K562 (cell line): ENCODE data around the gene CASKIN1. TPM values are rescaled to one million over a fixed set of nuclear protein-coding genes. Genes with fewer than 3 reads are reported as not detected.

Experiments used
- ATAC-seq: fragments of 200-7000 bp; cut with Tn5 transposase; 3 replicates; pipeline ENCODE4 v1.9.1; 2020; ENCODE audit warnings: moderate library complexity
- BruUV-seq: library from RNA; stranded (reverse); fragments of 400-500 nt; replicated peaks from 2 replicates; lab custom pipeline; 2021; lab: Mats Ljungman, UMichigan
- CTCF ChIA-PET: fragments of 300-600 bp; formaldehyde crosslinking; extraction: SDS; loops from one replicate; lab custom pipeline; 2021; ENCODE audit warnings: low intra/inter-chr PET ratio; lab: Yijun Ruan, JAX
- POLR2A ChIA-PET: fragments of 300-600, 350-650 bp; sonication (Branson Sonifier 250); formaldehyde crosslinking; extraction: SDS; loops from one replicate; lab custom pipeline; 2021; ENCODE audit warnings: antibody characterized with exemption, inconsistent platforms; lab: Yijun Ruan, JAX
- DNase-seq, 4 experiments: peaks; one replicate each; pipeline versions ENCODE4 v3.0.0 to v3.0.0-alpha.2; 2011 to 2018; ENCODE audit warnings: low spot score in 3 of 4, mixed read lengths in 3 of 4; ENCODE audit errors: extremely low read depth in 1 of 4
- FAIRE-seq: peaks from 2 replicates; lab custom pipeline; 2011; peaks lifted over from hg19 to GRCh38; lab: Jason Lieb, UNC
- H2AFZ ChIP-seq: 2 replicates; pipeline ENCODE4 v1.6.0; 2011; ENCODE audit warnings: low read depth, low read length, control low read depth, inconsistent platforms
- H3K27ac ChIP-seq: fragments of 200-600 bp; 3 replicates; pipeline ENCODE4 v1.8.0; 2011; ENCODE audit warnings: low read depth, mild to moderate bottlenecking, control low read depth, inconsistent platforms, low read length, moderate library complexity, mixed read lengths; ENCODE audit errors: extremely low read depth
- H3K27me3 ChIP-seq, 2 experiments: fragments of 300-600 bp in 1 of 2; 2 replicates in 1 of 2; 3 replicates in 1 of 2; pipeline versions ENCODE4 v1.6.0 to v1.8.0; 2011; ENCODE audit warnings: inconsistent platforms in 2 of 2, low read length in 2 of 2, mild to moderate bottlenecking in 1 of 2, mixed read lengths in 1 of 2, moderate library complexity in 1 of 2; ENCODE audit not compliant: control insufficient read depth in 2 of 2, insufficient read depth in 2 of 2
- H3K36me3 ChIP-seq: fragments of 300-600 bp; 3 replicates; pipeline ENCODE4 v1.8.0; 2011; ENCODE audit warnings: mild to moderate bottlenecking, low read length, inconsistent platforms; ENCODE audit not compliant: control insufficient read depth, insufficient read depth
- H3K4me1 ChIP-seq, 2 experiments: fragments of 200-600 bp in 1 of 2; replicated peaks in 1 of 2; 2 replicates in 1 of 2; 3 replicates in 1 of 2; pipeline versions ENCODE4 v1.5.1 to v1.8.0; 2011; ENCODE audit warnings: inconsistent platforms in 2 of 2, low read length in 2 of 2, mild to moderate bottlenecking in 1 of 2, mixed read lengths in 1 of 2, moderate library complexity in 1 of 2; ENCODE audit not compliant: control insufficient read depth in 2 of 2, insufficient read depth in 2 of 2
- H3K4me2 ChIP-seq: 2 replicates; pipeline ENCODE4 v1.6.1; 2011; ENCODE audit warnings: low read length, control low read depth, inconsistent platforms, mixed read lengths; ENCODE audit not compliant: insufficient read depth
- H3K4me3 ChIP-seq: fragments of 200-600 bp; sonication (generic), shearing (Covaris generic); 2 replicates; pipeline ENCODE4 v1.5.1; 2016; ENCODE audit warnings: control low read depth, inconsistent platforms
- H3K79me2 ChIP-seq: fragments of 200-600 bp; 3 replicates; pipeline ENCODE4 v1.8.0; 2011; ENCODE audit warnings: low read length, inconsistent platforms; ENCODE audit not compliant: control insufficient read depth, insufficient read depth
- H3K9ac ChIP-seq, 2 experiments: 2 replicates each; pipeline versions ENCODE4 v1.6.0 to v1.6.1; 2011; ENCODE audit warnings: low read depth in 2 of 2, low read length in 2 of 2, control low read depth in 1 of 2, inconsistent platforms in 1 of 2, mild to moderate bottlenecking in 1 of 2, mixed read lengths in 1 of 2; ENCODE audit not compliant: insufficient read depth in 1 of 2
- H3K9me1 ChIP-seq: one replicate; pipeline ENCODE4 v1.6.0; 2011; ENCODE audit warnings: inconsistent platforms, mild to moderate bottlenecking, low read length, moderate library complexity; ENCODE audit not compliant: control insufficient read depth, insufficient read depth
- H3K9me3 ChIP-seq: replicated peaks from 2 replicates; pipeline ENCODE4 v1.5.1; 2011; ENCODE audit warnings: low read depth, low read length, inconsistent platforms; ENCODE audit not compliant: control insufficient read depth, insufficient read depth
- H4K20me1 ChIP-seq: replicated peaks from 2 replicates; pipeline ENCODE4 v1.6.1; 2011; ENCODE audit warnings: low read length, inconsistent platforms, mixed read lengths; ENCODE audit not compliant: control insufficient read depth, insufficient read depth
- ARID3A ChIP-seq: IDR thresholded peaks from 2 replicates; pipeline ENCODE4 v1.6.1; 2012; ENCODE audit warnings: low read depth, low read length, improper control_type of control experiment, borderline replicate concordance
- ARNT ChIP-seq, 2 experiments: fragments of 450-650 bp; IDR thresholded peaks; 2 replicates each; pipeline ENCODE4 v1.6.1; 2016; ENCODE audit warnings: mild to moderate bottlenecking in 1 of 2
- EWSR1 ChIP-seq: fragments of 450-650 bp; IDR thresholded peaks from 2 replicates; pipeline ENCODE4 v1.6.1; 2018; ENCODE audit warnings: borderline replicate concordance, mild to moderate bottlenecking, low read depth, moderate library complexity; ENCODE audit not compliant: partially characterized antibody
- MAZ ChIP-seq, 2 experiments: fragments of 450-650 bp in 1 of 2; sonication (generic) in 1 of 2; formaldehyde crosslinking; IDR thresholded peaks in 1 of 2; conservative IDR thresholded peaks in 1 of 2; 2 replicates each; pipeline versions ENCODE4 v1.4.0 to v1.5.0; 2020; ENCODE audit warnings: mild to moderate bottlenecking in 1 of 2, missing genetic modification reagents in 1 of 2
- PCBP1 ChIP-seq: fragments of 200-400 bp; formaldehyde crosslinking; IDR thresholded peaks from 2 replicates; pipeline ENCODE4 v1.6.1; 2018; ENCODE audit warnings: mild to moderate bottlenecking, low read depth, low read length; ENCODE audit not compliant: poor library complexity, severe bottlenecking
- POLR2A ChIP-seq: fragments of 450-650 bp; conservative IDR thresholded peaks from 2 replicates; pipeline ENCODE4 v1.6.1; 2016
- TCF15 ChIP-seq: fragments of 250-450 bp; sonication (Bioruptor Pico); IDR thresholded peaks from 2 replicates; pipeline ENCODE4 v1.8.0; 2022; ENCODE audit warnings: moderate library complexity, mild to moderate bottlenecking, inconsistent platforms
- THAP12 ChIP-seq: fragments of 250-450 bp; sonication (Bioruptor Pico); IDR thresholded peaks from 2 replicates; pipeline ENCODE4 v1.9.0; 2021; ENCODE audit warnings: mild to moderate bottlenecking, inconsistent platforms
- WGBS: fragments of 100-300 bp; shearing (Covaris generic); methylation state at CpG from one replicate; pipeline ENCODE4 v1.1.6; 2016; ENCODE audit warnings: low coverage, mixed read lengths; ENCODE audit not compliant: insufficient coverage; ENCODE audit errors: missing lambda C conversion rate; 5-methylcytosine and 5-hydroxymethylcytosine counted together
- in situ Hi-C: fragments of 300-500 bp; cut with MboI; formaldehyde crosslinking; loops from 4 replicates; pipeline ENCODE4 v1.15.0; 2018; ENCODE audit warnings: inconsistent platforms, mixed read lengths
- intact Hi-C: fragments of 100-400 bp; cut with micrococcal nuclease; formaldehyde crosslinking; loops from 2 replicates; pipeline ENCODE4 v1.14.2; 2022
- polyA plus RNA-seq, 8 experiments: library from polyadenylated mRNA; depleted of rRNA in 4 of 8; stranded (reverse) in 5 of 8; unstranded in 3 of 8; fragments of >200 nt; fragmentation: Nextera tagmentation in 2 of 8; fragmentation: Illumina TruSeq in 1 of 8; extraction: Ambion mirVana in 2 of 8; extraction: Trizol in 1 of 8; gene quantifications; 2 replicates each; pipeline versions ENCODE4 v1.2.1 to v1.2.3, GENCODE V29; 2011 to 2014; ENCODE audit warnings: inconsistent platforms in 1 of 8, missing spikeins in 1 of 8
- total RNA-seq, 7 experiments: library from RNA; depleted of rRNA in 6 of 7; stranded (reverse); fragments of >200 nt in 6 of 7; fragmentation: Illumina TruSeq in 2 of 7; extraction: Trizol in 2 of 7; gene quantifications; 2 replicates each; pipeline versions ENCODE4 v1.2.1 to v1.2.3, GENCODE V29; 2011 to 2021; ENCODE audit warnings: low replicate concordance in 1 of 7

CASKIN1 gene
- total and polyA plus RNA-seq, 9 of the 15 experiments (the other 6 are each of a cell fraction or from before 2014, with no cell fraction given) = 0.15 to 4.5 (median 1.5) TPM; not detected in 2

DNA sequence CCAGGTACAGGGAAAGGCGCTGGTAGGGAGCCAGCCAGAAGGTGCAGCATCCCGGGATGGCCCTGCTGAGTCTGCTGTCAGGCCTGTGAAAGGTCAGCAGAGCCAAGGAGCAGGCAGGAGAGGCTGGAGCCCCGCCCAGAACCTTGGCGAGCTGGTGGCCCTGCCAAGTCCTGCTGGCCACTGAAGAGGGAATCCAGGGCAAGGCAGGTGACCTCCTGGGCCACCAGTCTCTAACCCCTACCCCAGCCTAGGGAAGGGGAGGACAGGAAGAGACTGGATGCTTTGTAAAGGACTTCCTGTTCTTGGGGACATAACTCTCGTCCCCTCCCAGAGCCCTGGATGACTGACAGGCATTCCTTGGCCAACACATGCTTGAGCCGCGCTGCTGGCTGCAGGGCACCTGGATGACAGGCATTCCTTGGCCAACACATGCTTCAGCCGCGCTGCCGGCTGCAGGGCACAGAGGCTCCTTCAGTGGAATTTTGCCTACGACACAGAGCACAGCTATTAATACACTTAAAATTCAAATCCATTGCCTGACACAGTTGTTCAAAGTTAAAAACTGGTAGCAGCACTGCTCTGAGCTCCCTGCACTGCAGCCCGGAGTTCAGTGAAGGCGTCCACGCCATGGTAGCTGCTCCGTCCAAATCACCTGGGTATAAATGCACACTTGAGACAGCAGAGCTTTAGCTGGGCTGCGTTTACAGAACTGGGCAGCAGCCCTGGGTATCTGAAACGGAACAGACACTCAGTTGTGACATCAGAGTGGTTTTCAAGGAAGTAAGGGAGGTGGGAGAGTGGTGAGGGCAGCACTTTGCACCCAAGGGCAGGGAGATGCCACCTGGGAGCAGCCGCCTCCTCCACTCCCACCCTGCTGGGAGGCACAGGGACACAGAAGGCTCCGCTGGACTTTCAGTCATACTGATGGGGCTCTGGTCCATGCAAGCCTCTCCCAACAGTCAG is 16.2 kb upstream of the CASKIN1 start:
- CTCF ChIA-PET = no interaction called here
- no peak for TF ChIP-seq ARNT (IDR thresholded peaks at IDR 0.05)
- TF ChIP-seq EWSR1 = no peak
- TF ChIP-seq TCF15 (CRISPR knock-in tag) = no peak
- no peak for TF ChIP-seq THAP12 (CRISPR knock-in tag)
- no peak for TF ChIP-seq ARID3A
- peak; percentile 50 for TF ChIP-seq POLR2A
- no peak for TF ChIP-seq PCBP1
- no peak for TF ChIP-seq MAZ (CRISPR knock-in tag; conservative IDR thresholded peaks at IDR 0.05 in 1 of 2, IDR thresholded peaks at IDR 0.05 in 1 of 2)

More for the DNA sequence above, 16.2 kb upstream of the CASKIN1 start:
- no peaks in the 10 kb centered on the region for H3K9me3 ChIP-seq
- intact Hi-C loops (no loop called here), in situ Hi-C loops (no loop called here)
- peak in 1 of 4 experiments; percentile 56 for DNase-seq
- peak overlapping the region; percentile 85 for H3K4me3 ChIP-seq
- H3K4me1 ChIP-seq = peaks cover 27 to 83% of the 10 kb centered on the region in 2 experiments
- H3K27me3 ChIP-seq = no peaks in the 10 kb centered on the region
- peak overlapping the region; percentile 87 for H3K4me2 ChIP-seq
- WGBS = 14% methylated on average over 19 of the region's 19 CpGs
- BruUV-seq = TSS peak; percentile 77
- H3K27ac ChIP-seq = peak overlapping the region; percentile 42; the same call in 1 of the 3 replicates
- no peak overlapping the region for H2AFZ ChIP-seq
- H3K36me3 ChIP-seq = peaks cover 50% of the 10 kb centered on the region; the same call in 2 of the 3 replicates
- peaks cover 55% of the 10 kb centered on the region for H3K79me2 ChIP-seq
- peaks cover 21% of the 10 kb centered on the region for H4K20me1 ChIP-seq
- FAIRE-seq = peak; percentile 86
- no peak for ATAC-seq
- H3K9me1 ChIP-seq = no peaks in the 10 kb centered on the region
- peak overlapping the region; percentile 87 to 99 for H3K9ac ChIP-seq
- POLR2A ChIA-PET = interaction anchor here (0.6 to 1.7 kb wide), 8 partner anchors 9 to 200 kb away, joined by 3 to 8 read pairs (median 4); partner anchors contain the start of gene E4F1
